Hematopoietic multipotent progenitor cell treated with erythropoietin and hydrocortisone succinate and interleukin-3 and kit ligand, for 6 days (in vitro differentiated cells): ENCODE measurements around the gene PLCB4.
A peak's percentile ranks its signal among the peaks of the same experiment; 100 is the strongest.

Source experiments
- DNase-seq: peaks from one replicate; pipeline ENCODE4 v3.0.0-alpha.2; 2015

The PLCB4 gene

GRCh38 chr20:9185511-9185910 is 116.6 kb downstream of the PLCB4 start:
- no peak for DNase-seq

- no peak for DNase-seq
Measured at GRCh38 chr20:9186396-9186795, 117.5 kb downstream of the PLCB4 start.

- no peak for DNase-seq
Measured at GRCh38 chr20:9195031-9195430, 126.1 kb downstream of the PLCB4 start.

DNA sequence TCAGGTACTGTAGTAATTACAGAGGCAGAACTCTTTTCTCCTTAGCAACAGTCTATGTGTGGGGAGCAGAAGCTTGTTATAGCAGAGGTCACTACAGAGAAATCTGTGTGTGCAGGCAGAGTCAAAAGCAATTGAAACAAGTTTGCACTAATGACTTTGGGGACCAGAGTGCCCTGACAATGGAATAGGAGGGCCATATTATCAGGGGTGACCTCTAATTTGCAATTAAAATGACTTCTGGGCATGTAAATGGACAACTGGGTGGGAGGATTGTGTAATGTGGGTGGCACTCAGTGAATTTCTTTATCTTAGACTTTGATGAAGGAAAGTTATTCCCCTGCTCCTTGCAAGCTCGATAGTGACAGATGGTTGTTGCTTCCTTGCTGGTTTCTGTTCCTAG is 127.2 kb downstream of the PLCB4 start:
- DNase-seq = no peak

- DNase-seq = no peak
Measured at GRCh38 chr20:9198460-9198859, 129.6 kb downstream of the PLCB4 start.

GRCh38 chr20:9200196-9200595 is 131.3 kb downstream of the PLCB4 start:
- no peak for DNase-seq

- DNase-seq = peak; percentile 21
Measured at GRCh38 chr20:9200620-9201019, 131.7 kb downstream of the PLCB4 start.

DNA sequence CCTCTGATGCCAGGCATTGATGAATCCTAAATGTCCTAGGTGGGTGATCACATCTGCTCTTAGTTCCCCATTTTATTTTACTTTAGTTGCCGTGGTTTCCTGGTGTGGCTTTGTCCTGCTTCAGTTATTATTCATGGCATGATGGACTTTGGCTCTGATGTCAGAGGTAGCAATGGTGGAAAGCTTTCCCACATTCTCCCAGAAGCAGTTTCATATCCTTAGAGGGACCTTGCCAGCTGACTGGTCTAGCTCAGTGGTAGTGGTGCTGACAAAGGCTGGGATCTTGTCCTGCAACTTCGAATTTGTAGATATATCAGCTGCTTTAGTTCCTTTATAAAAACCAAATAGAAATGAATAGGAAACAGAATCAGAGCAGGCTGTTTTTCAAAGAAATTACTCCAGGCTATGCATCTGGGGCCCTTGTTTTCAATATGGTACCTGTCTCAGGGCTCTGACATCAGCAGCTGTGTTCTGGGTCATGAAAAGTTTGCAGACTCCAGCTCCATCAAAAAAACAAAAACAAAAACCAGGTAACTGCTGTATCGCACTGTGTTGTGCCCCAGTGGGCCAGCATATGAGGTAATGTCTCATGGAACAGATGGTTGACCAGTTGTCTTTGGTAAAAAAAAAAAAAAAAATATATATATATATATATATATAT is 133.7 kb downstream of the PLCB4 start:
- DNase-seq = no peak

- DNase-seq = no peak
Measured at GRCh38 chr20:9203081-9203447, 134.2 kb downstream of the PLCB4 start.

DNA sequence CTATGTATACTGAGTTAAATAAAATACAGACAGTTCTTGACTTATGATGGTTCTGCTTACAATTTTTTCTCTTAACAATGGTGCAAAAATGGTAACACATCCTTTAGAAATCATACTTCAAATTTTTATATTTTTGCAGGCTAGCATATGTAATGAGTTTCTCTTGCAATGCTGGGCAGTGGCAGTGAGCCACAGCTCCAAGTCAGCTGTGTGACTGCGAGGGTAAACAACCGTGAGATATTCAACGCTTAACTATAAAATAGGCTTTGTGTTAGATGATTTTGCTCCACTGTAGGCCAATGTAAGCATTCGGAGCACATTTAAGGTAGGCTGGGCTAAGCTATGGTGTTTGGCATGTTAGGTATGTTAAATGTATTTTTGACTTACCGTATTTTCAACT is 136.1 kb downstream of the PLCB4 start:
- no peak for DNase-seq

GRCh38 chr20:9206486-9206885 is 137.6 kb downstream of the PLCB4 start:
- no peak for DNase-seq

DNA sequence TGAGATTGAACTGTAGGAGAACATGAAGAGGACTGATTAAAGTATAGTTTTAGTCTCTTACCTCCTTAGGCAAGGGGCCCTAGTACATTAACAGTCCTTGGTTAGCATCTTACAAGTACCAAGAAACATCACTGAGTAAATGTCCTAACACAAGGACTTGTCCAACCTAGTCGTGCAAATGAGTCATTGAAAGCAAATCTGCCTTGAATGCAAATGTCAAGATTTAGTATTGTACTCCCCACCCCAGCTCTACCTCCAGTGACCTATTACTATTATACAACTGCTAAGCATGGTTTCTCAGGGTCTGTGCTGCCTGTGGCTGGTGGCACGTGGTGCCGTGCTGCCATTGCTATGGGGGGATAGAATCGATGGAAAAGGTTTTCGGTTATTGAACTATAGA is 138.4 kb downstream of the PLCB4 start:
- no peak for DNase-seq

DNA sequence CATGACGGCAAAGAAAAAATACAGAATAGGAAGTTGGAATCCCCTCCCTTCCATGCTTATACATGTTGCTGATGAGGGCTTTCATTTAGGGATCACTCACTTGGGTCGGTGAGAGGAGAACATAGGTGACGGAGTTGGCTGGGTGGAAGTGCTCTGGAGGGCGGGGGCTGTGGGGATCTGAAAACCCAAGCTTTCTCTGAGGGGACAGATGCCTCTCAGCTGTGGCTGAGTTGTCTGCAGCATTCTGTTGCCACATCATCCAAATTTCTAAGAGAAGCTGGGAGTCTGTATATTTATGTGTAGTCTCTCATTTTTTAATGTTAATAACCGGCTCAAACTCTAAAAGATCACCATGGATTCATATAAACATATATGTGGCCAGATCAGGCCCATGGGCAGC is 141.5 kb downstream of the PLCB4 start:
- no peak for DNase-seq

DNA sequence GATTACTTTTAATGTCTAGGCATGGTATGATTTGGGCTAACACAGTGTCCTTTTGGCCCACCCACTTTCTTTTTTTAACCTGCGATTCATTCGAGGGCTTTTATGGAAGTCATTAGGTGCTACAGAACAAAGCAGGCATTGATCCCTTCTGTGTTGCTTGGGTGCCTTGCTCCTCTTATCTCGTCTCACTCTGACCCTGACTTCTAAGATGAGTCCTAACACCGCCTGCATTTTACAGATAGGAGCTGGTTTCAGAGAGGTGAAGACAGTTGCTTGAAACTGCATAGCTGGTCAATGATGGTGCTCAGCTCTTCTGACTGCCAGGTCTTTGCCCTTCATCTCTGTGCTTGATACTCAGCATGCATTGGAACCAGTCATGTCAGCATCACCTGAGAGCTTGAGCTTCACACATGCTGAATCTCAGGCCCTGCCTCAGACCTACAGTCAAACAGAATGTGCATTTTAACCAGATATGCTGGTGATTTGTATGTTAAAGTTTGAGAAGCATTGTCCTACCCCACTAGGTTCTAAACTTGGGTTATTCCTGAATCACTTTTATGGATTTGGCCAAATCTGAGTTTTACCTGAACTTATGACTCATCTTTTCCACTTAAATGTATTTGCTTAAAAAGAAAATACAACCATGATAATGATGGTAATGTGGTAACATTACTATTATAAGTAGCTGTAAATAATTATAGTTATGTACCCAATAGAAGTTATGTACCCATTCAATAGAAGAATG is 142.3 kb downstream of the PLCB4 start:
- DNase-seq = peak; percentile 70

GRCh38 chr20:9212735-9213134 is 143.8 kb downstream of the PLCB4 start:
- DNase-seq = no peak

- DNase-seq = no peak
Measured at GRCh38 chr20:9214685-9215084, 145.8 kb downstream of the PLCB4 start.

DNA sequence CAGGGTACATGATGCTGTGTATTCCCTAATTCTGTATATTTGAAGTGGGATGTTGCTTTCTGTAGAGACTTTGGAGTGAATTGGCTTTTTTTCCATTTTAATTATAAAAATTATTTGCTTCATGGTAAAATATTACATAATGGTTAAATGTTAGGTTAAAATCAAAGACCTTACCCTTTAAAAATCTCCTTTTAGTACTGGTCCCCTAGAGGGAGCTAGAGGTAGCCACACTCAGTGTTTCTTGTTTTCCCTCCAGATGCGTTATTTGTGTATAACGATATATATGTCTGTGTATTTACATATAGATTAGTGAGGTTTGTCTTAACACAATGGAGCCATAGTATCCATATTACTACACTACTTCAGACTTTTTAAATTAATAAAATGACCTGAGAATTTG is 146.7 kb downstream of the PLCB4 start:
- peak; percentile 58 for DNase-seq

DNA sequence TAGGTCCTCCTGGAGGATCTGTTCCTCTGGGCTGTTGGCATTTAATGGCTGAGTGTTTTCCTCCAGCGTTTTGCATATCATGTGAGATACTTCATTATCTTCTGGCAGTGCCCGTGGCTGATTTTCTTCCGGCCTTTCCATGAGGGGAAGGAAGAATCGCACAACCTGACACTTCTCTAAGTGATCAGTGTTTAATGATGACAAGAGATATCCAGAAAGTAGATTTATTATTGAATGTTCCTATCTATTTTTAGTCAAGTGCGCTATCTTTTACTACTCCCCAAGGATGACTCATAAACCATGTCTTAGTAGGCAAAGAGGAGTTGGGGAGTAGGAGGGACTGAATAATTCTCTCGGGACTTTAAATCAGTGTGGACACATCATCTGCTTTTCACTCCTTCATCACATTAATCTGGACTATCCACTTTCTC is 149.7 kb downstream of the PLCB4 start:
- DNase-seq = no peak

GRCh38 chr20:9220874-9221547 is 152.1 kb downstream of the PLCB4 start:
- no peak for DNase-seq

DNA sequence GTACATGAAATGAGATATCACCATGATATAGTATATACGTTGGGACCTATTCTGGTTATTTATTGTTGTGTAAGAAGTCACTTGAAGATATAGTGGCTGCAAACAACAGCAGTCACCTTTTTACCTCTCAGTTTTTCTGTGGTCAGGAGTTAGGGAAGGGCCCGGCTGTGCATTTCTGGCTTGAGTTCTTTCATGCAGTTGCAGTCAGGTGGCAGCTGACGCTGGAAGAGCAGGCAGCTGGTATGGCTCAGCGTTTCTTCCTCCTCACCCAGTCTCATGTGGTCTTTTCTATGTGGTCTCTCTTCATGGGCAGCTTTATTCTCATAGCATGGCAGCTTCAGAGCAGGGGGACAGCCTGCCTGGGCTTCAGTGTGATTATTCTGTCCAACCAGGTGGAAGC is 154.4 kb downstream of the PLCB4 start:
- no peak for DNase-seq

- no peak for DNase-seq
Measured at GRCh38 chr20:9225879-9226278, 157.0 kb downstream of the PLCB4 start.

GRCh38 chr20:9227896-9228615 is 159.2 kb downstream of the PLCB4 start:
- no peak for DNase-seq

- no peak for DNase-seq
Measured at GRCh38 chr20:9228774-9229450, 160.0 kb downstream of the PLCB4 start.
